GM19324 (cell line): ENCODE results near the gene SOX18.

Experiments
- ATAC-seq: cut with Tn5 transposase; IDR thresholded peaks from one replicate; pipeline ENCODE4 v1.9.1; 2021; ENCODE audit warnings: mild to moderate bottlenecking, moderate library complexity; ENCODE audit not compliant: unreplicated experiment, low FRiP score

The SOX18 gene

GRCh38 chr20:64080813-64081623, 31.6 kb upstream of the SOX18 start:
- ATAC-seq: no peak

GRCh38 chr20:64080013-64080812, 30.8 kb upstream of the SOX18 start, which contains the start of gene OPRL1:
TSS of gene OPRL1 (plus strand) at chr20:64080082. CDS start at chr20:64092721, 12,639 bp downstream.
- ATAC-seq: no peak

- ATAC-seq: peak; percentile 60
Measured at GRCh38 chr20:64079273-64080012, 30.0 kb upstream of the SOX18 start, which contains the start of gene RGS19. TSS of gene RGS19 (minus strand) at chr20:64079518. CDS start at chr20:64076886, 2,632 bp downstream.

GRCh38 chr20:64078934-64079272, 29.5 kb upstream of the SOX18 start:
- no peak for ATAC-seq

GRCh38 chr20:64077876-64078551, 28.6 kb upstream of the SOX18 start:
- no peak for ATAC-seq

GRCh38 chr20:64077541-64077875, 28.1 kb upstream of the SOX18 start:
- no peak for ATAC-seq

- ATAC-seq: no peak
Measured at GRCh38 chr20:64077094-64077493, 27.7 kb upstream of the SOX18 start.

GRCh38 chr20:64076061-64076997, 26.9 kb upstream of the SOX18 start:
- no peak for ATAC-seq

- no peak for ATAC-seq
Measured at GRCh38 chr20:64075556-64075955, 26.1 kb upstream of the SOX18 start.

GRCh38 chr20:64074963-64075362, 25.5 kb upstream of the SOX18 start:
- no peak for ATAC-seq

- no peak for ATAC-seq
Measured at GRCh38 chr20:64074184-64074789, 24.8 kb upstream of the SOX18 start.

- ATAC-seq: no peak
Measured at GRCh38 chr20:64073476-64074183, 24.2 kb upstream of the SOX18 start.

GRCh38 chr20:64072498-64073063, 23.1 kb upstream of the SOX18 start:
- no peak for ATAC-seq

- ATAC-seq: no peak
Measured at GRCh38 chr20:64071341-64072332, 22.2 kb upstream of the SOX18 start.

- ATAC-seq: no peak
Measured at GRCh38 chr20:64070244-64070993, 21.0 kb upstream of the SOX18 start.

- no peak for ATAC-seq
Measured at GRCh38 chr20:64069614-64070243, 20.3 kb upstream of the SOX18 start.
